ENCODE measurements around the gene LDB2.

LDB2 gene

DNA sequence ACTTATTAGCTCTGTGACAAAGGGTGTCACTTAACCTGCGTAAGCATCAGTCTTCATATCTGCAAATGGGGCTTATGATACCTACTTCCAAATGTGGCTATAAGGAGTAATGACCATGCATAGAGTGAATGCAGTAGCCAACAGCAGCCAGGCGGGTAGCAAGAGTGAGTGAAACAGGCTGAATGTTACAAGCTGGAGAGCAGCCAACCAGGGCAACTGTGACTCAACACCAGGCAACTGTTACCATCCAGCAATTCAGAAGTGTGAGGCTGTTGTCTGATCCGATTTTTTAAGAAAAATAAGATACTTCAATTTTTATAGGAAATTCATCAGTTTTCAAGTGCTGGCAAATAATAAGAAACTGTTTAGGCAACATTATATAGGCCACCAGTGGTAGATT is 401.9 kb downstream of the LDB2 start:
- TF ChIP-seq, protein P1, sequence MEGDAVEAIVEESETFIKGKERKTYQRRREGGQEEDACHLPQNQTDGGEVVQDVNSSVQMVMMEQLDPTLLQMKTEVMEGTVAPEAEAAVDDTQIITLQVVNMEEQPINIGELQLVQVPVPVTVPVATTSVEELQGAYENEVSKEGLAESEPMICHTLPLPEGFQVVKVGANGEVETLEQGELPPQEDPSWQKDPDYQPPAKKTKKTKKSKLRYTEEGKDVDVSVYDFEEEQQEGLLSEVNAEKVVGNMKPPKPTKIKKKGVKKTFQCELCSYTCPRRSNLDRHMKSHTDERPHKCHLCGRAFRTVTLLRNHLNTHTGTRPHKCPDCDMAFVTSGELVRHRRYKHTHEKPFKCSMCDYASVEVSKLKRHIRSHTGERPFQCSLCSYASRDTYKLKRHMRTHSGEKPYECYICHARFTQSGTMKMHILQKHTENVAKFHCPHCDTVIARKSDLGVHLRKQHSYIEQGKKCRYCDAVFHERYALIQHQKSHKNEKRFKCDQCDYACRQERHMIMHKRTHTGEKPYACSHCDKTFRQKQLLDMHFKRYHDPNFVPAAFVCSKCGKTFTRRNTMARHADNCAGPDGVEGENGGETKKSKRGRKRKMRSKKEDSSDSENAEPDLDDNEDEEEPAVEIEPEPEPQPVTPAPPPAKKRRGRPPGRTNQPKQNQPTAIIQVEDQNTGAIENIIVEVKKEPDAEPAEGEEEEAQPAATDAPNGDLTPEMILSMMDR (IDR thresholded peaks at IDR 0.05; ENCODE audit: borderline replicate concordance, control extremely low read depth, extremely low read depth, insufficient read depth, missing control alignments) = no peak
- DNase-seq (ENCODE audit: low spot score) = no peak

DNA sequence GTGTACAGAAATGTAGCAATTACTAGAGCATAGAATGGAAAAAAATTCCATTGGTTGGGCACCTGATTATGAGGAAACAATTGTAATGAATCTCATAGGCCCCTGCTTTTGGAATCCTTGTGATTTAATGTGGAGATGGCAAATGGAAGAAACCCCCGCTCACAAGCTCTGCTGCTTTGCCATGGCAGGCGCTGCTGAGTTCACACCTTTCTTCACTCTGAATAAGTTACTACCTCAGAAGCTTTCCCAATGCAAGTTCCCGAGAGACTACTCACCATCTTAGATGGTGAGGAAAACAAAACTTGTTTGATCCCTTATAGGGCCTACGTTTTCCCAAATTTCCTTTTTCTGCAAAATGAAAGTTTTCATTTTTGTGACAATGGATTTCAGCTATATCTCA is 405.6 kb downstream of the LDB2 start:
- no peak for DNase-seq (ENCODE audit: low spot score)
- in situ Hi-C loops (cut with MboI; ENCODE audit: low sequenced_read_pairs, unreplicated experiment) = no loop called here
- TF ChIP-seq, protein P1 (IDR thresholded peaks at IDR 0.05; ENCODE audit: borderline replicate concordance, control extremely low read depth, extremely low read depth, insufficient read depth, missing control alignments) = no peak

More for the DNA sequence above, 401.9 kb downstream of the LDB2 start:
- in situ Hi-C loops (cut with MboI; ENCODE audit: low sequenced_read_pairs, unreplicated experiment) = no loop called here

DNA sequence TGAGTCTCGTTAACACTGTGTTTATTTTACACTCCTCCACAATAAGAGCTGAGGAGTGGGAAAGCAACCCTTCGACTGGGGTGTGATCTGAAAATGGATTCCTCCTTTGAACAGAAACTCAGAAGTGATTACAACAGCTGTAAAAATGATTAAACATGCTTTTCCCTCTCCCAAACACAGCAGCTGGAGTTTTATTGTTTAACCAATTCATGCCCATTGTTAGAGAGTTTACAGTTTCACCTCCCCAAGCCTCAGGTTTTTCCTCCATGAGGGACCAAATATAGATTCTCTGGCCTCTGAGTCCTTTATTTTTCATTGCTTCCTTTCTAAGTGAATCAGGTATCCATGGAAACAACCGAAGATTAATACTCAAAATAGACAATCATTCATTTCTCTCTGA is 409.2 kb downstream of the LDB2 start:
- in situ Hi-C loops (cut with MboI; ENCODE audit: low sequenced_read_pairs, unreplicated experiment) = no loop called here
- TF ChIP-seq, protein P1 (IDR thresholded peaks at IDR 0.05; ENCODE audit: borderline replicate concordance, control extremely low read depth, extremely low read depth, insufficient read depth, missing control alignments) = no peak
- no peak for DNase-seq (ENCODE audit: low spot score)

DNA sequence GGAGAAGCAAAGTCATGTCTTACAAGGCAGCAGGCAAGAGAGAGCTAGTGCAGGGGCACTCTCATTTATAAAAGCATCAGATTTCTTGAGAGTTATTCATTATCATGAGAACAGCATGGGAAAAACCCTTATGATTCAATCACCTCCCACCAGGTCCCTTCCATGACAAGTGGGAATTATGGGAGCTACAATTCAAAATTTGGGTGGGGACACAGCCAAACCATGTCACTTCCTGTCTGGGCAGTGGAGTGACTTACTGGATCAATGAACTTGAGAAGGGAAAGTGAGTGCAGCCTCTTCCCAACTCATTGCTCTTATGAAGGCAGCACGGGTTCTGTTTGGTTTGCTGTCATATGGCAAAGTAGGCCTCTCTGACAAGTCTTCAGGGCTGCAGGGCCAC is 410.4 kb downstream of the LDB2 start:
- in situ Hi-C loops (cut with MboI; ENCODE audit: low sequenced_read_pairs, unreplicated experiment) = no loop called here
- DNase-seq (ENCODE audit: low spot score) = no peak
- TF ChIP-seq, protein P1 (IDR thresholded peaks at IDR 0.05; ENCODE audit: borderline replicate concordance, control extremely low read depth, extremely low read depth, insufficient read depth, missing control alignments) = no peak

DNA sequence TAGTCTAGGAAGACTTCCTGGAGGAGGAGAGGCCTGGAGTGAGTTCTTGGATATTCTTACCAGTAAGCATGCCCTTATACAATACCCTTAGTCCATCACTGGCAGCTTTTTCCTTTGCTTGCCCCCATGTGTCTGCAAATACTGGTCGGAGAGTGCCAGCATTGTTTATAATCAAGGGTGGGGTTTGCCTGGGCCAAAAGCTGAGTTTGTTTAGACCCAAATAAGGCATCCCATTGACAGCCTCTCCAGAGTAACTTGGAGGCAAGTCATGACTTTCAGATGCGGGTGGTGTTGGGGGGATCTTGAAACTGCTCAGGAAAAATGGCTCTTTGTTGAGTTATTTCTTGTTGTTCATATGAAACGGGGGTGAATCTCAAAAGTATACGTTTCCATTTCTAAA is 413.7 kb downstream of the LDB2 start:
- in situ Hi-C loops (cut with MboI; ENCODE audit: low sequenced_read_pairs, unreplicated experiment) = no loop called here
- TF ChIP-seq, protein P1 (IDR thresholded peaks at IDR 0.05; ENCODE audit: borderline replicate concordance, control extremely low read depth, extremely low read depth, insufficient read depth, missing control alignments) = no peak
- DNase-seq (ENCODE audit: low spot score) = no peak

DNA sequence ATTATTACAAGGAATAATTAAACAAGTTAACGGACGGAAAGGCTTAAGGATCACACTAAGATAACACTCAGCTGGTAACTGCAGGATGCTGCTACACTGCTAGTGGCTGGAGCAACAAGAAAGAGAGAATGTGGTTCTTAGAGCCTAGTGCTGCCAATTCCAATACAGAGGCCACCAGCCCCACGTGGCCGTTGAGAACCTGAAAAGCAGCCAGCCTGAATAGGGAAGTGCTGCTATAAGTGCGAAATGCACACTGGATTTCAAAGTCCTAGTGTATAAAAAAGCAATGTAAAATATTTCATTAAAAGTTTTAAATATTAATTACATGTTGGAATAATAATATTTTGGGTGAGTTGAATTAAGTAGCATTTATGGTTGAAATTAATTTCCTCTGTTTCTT is 414.9 kb downstream of the LDB2 start:
- in situ Hi-C loops (cut with MboI; ENCODE audit: low sequenced_read_pairs, unreplicated experiment) = no loop called here
- TF ChIP-seq, protein P1 (IDR thresholded peaks at IDR 0.05; ENCODE audit: borderline replicate concordance, control extremely low read depth, extremely low read depth, insufficient read depth, missing control alignments) = no peak
- DNase-seq (ENCODE audit: low spot score) = no peak

DNA sequence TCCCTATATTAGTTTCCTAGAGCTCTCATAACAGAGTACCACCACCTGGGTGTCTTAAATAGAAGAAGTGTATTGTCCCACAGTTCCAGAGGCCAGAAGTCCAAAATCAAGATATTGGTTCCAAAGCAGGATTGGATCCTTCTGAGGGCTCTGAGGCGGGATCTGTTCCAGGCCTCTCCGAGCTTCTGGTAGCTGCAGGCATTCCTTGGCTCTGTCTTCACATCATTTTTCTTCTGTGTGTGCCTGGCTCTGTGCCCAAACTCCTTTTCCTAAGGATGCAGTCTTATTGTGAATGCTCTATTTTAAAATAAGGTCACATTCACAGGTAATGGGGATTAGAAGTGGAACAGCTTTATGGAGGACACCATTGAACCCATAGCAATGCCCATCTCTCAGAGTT is 418.4 kb downstream of the LDB2 start:
- in situ Hi-C loops (cut with MboI; ENCODE audit: low sequenced_read_pairs, unreplicated experiment) = no loop called here
- DNase-seq (ENCODE audit: low spot score) = no peak
- TF ChIP-seq, protein P1 (IDR thresholded peaks at IDR 0.05; ENCODE audit: borderline replicate concordance, control extremely low read depth, extremely low read depth, insufficient read depth, missing control alignments) = no peak

All from GM13976 (cell line).